ENCODE data around the gene GAS2L1.

The GAS2L1 gene

GRCh38 chr22:29330753-29331152 lies 24.3 kb downstream of the GAS2L1 start:
- FAIRE-seq (no peak), DNase-seq (ENCODE audit: insufficient read length) (no peak)
- TF ChIP-seq POLR2AphosphoS5 (IDR thresholded peaks at IDR 0.05; ENCODE audit: low read depth, low read length) = no peak
- TF ChIP-seq POLR2A (IDR thresholded peaks at IDR 0.05; ENCODE audit: low read depth, low read length) = no peak
- no peak for TF ChIP-seq TAF1 (IDR thresholded peaks at IDR 0.05; ENCODE audit: borderline replicate concordance, low read depth, low read length)

- DNase-seq (ENCODE audit: insufficient read length) = no peak
- TF ChIP-seq POLR2A (IDR thresholded peaks at IDR 0.05; ENCODE audit: low read depth, low read length) = no peak
- no peak for TF ChIP-seq POLR2AphosphoS5 (IDR thresholded peaks at IDR 0.05; ENCODE audit: low read depth, low read length)
- TF ChIP-seq TAF1 (IDR thresholded peaks at IDR 0.05; ENCODE audit: borderline replicate concordance, low read depth, low read length) = no peak
- FAIRE-seq = no peak
Observed at GRCh38 chr22:29331213-29331612, 24.8 kb downstream of the GAS2L1 start.

- DNase-seq (ENCODE audit: insufficient read length) (no peak), FAIRE-seq (no peak)
- TF ChIP-seq POLR2AphosphoS5 (IDR thresholded peaks at IDR 0.05; ENCODE audit: low read depth, low read length) (no peak), TAF1 (IDR thresholded peaks at IDR 0.05; ENCODE audit: borderline replicate concordance, low read depth, low read length) (no peak), POLR2A (IDR thresholded peaks at IDR 0.05; ENCODE audit: low read depth, low read length) (no peak)
Observed at GRCh38 chr22:29331658-29332300, 25.3 kb downstream of the GAS2L1 start.

GRCh38 chr22:29332886-29333496 lies 26.5 kb downstream of the GAS2L1 start:
- FAIRE-seq (no peak), DNase-seq (ENCODE audit: insufficient read length) (no peak)
- TF ChIP-seq TAF1 (IDR thresholded peaks at IDR 0.05; ENCODE audit: borderline replicate concordance, low read depth, low read length) (no peak), POLR2AphosphoS5 (IDR thresholded peaks at IDR 0.05; ENCODE audit: low read depth, low read length) (no peak), POLR2A (IDR thresholded peaks at IDR 0.05; ENCODE audit: low read depth, low read length) (no peak)

- TF ChIP-seq TAF1 (IDR thresholded peaks at IDR 0.05; ENCODE audit: borderline replicate concordance, low read depth, low read length) (no peak), POLR2A (IDR thresholded peaks at IDR 0.05; ENCODE audit: low read depth, low read length) (no peak), POLR2AphosphoS5 (IDR thresholded peaks at IDR 0.05; ENCODE audit: low read depth, low read length) (no peak)
- DNase-seq (ENCODE audit: insufficient read length) (no peak), FAIRE-seq (no peak)
Observed at GRCh38 chr22:29334148-29334547, 27.7 kb downstream of the GAS2L1 start.

GRCh38 chr22:29334696-29335344 lies 28.4 kb downstream of the GAS2L1 start:
- DNase-seq (ENCODE audit: insufficient read length) = no peak
- TF ChIP-seq TAF1 (IDR thresholded peaks at IDR 0.05; ENCODE audit: borderline replicate concordance, low read depth, low read length) (no peak), POLR2A (IDR thresholded peaks at IDR 0.05; ENCODE audit: low read depth, low read length) (no peak), POLR2AphosphoS5 (IDR thresholded peaks at IDR 0.05; ENCODE audit: low read depth, low read length) (no peak)
- no peak for FAIRE-seq

GRCh38 chr22:29335656-29336055 lies 29.2 kb downstream of the GAS2L1 start:
- no peak for DNase-seq (ENCODE audit: insufficient read length)
- no peak for FAIRE-seq
- TF ChIP-seq POLR2A (IDR thresholded peaks at IDR 0.05; ENCODE audit: low read depth, low read length) = no peak
- no peak for TF ChIP-seq TAF1 (IDR thresholded peaks at IDR 0.05; ENCODE audit: borderline replicate concordance, low read depth, low read length)
- no peak for TF ChIP-seq POLR2AphosphoS5 (IDR thresholded peaks at IDR 0.05; ENCODE audit: low read depth, low read length)

- FAIRE-seq (no peak), DNase-seq (ENCODE audit: insufficient read length) (no peak)
- TF ChIP-seq POLR2A (IDR thresholded peaks at IDR 0.05; ENCODE audit: low read depth, low read length) = no peak
- TF ChIP-seq TAF1 (IDR thresholded peaks at IDR 0.05; ENCODE audit: borderline replicate concordance, low read depth, low read length) = no peak
- TF ChIP-seq POLR2AphosphoS5 (IDR thresholded peaks at IDR 0.05; ENCODE audit: low read depth, low read length) = no peak
Observed at GRCh38 chr22:29336751-29337490, 30.5 kb downstream of the GAS2L1 start.

GRCh38 chr22:29337631-29338284 lies 31.3 kb downstream of the GAS2L1 start:
- DNase-seq (ENCODE audit: insufficient read length) (no peak), FAIRE-seq (no peak)
- TF ChIP-seq POLR2AphosphoS5 (IDR thresholded peaks at IDR 0.05; ENCODE audit: low read depth, low read length) = no peak
- TF ChIP-seq TAF1 (IDR thresholded peaks at IDR 0.05; ENCODE audit: borderline replicate concordance, low read depth, low read length) = no peak

- FAIRE-seq (no peak), DNase-seq (ENCODE audit: insufficient read length) (no peak)
- TF ChIP-seq POLR2A (IDR thresholded peaks at IDR 0.05; ENCODE audit: low read depth, low read length) (no peak), POLR2AphosphoS5 (IDR thresholded peaks at IDR 0.05; ENCODE audit: low read depth, low read length) (no peak), TAF1 (IDR thresholded peaks at IDR 0.05; ENCODE audit: borderline replicate concordance, low read depth, low read length) (no peak)
Observed at GRCh38 chr22:29338398-29338797, 31.9 kb downstream of the GAS2L1 start.

Measured in GM12892 (cell line).